Endothelial cell (in vitro differentiated cells): ENCODE data around the gene ELF5. TPM values are rescaled to one million over a fixed set of nuclear protein-coding genes. Genes with fewer than 3 reads are reported as not detected.

Source experiments
- DNase-seq: peaks from one replicate; pipeline ENCODE4 v3.0.0; 2021; ENCODE audit warnings: low spot score
- H3K27ac Mint-ChIP-seq: one replicate; pipeline ENCODE4 v1.8.0; 2021; ENCODE audit warnings: mixed read lengths, inconsistent platforms; ENCODE audit not compliant: unreplicated experiment
- H3K27me3 Mint-ChIP-seq: one replicate; pipeline ENCODE4 v1.8.0; 2021; ENCODE audit warnings: mild to moderate bottlenecking, moderate library complexity, mixed read lengths, inconsistent platforms; ENCODE audit not compliant: unreplicated experiment
- H3K36me3 Mint-ChIP-seq: one replicate; pipeline ENCODE4 v1.8.0; 2021; ENCODE audit warnings: mild to moderate bottlenecking, low read depth, mixed read lengths, inconsistent platforms; ENCODE audit not compliant: unreplicated experiment
- H3K4me1 Mint-ChIP-seq: one replicate; pipeline ENCODE4 v1.8.0; 2021; ENCODE audit warnings: mild to moderate bottlenecking, mixed read lengths, inconsistent platforms; ENCODE audit not compliant: unreplicated experiment
- H3K4me3 Mint-ChIP-seq: one replicate; pipeline ENCODE4 v1.8.0; 2021; ENCODE audit warnings: mild to moderate bottlenecking, mixed read lengths, inconsistent platforms; ENCODE audit not compliant: unreplicated experiment
- H3K9me3 Mint-ChIP-seq: one replicate; pipeline ENCODE4 v1.8.0; 2021; ENCODE audit warnings: mixed read lengths, inconsistent platforms; ENCODE audit not compliant: unreplicated experiment
- CTCF ChIP-seq: fragments of 200-600 bp; sonication (generic); IDR thresholded peaks from one replicate; pipeline ENCODE4 v1.5.0; 2021; ENCODE audit warnings: antibody characterized with exemption; ENCODE audit not compliant: unreplicated experiment
- total RNA-seq: library from RNA; stranded (reverse); fragmentation: NEBNext Ultra II Directional; extraction: Animal tissue kit (Norgen Biotek cat#: 25700); gene quantifications from one replicate; pipeline ENCODE4 v1.2.1, GENCODE V29; 2021; ENCODE audit not compliant: unreplicated experiment

ELF5 gene
- total RNA-seq, 1 donor from 2014 or later: not detected

- no peak overlapping the region for H3K4me3 Mint-ChIP-seq
- peaks cover 4% of the 10 kb centered on the region for H3K27me3 Mint-ChIP-seq
- no peaks in the 10 kb centered on the region for H3K9me3 Mint-ChIP-seq
- TF ChIP-seq CTCF: no peak
- H3K27ac Mint-ChIP-seq: no peak overlapping the region
- no peaks in the 10 kb centered on the region for H3K4me1 Mint-ChIP-seq
- H3K36me3 Mint-ChIP-seq: no peaks in the 10 kb centered on the region
- no peak for DNase-seq
These were observed 18.3 kb downstream of the ELF5 start for GRCh38 chr11:34495239-34495723.

- no peaks in the 10 kb centered on the region for H3K36me3 Mint-ChIP-seq
- TF ChIP-seq CTCF: no peak
- H3K9me3 Mint-ChIP-seq: no peaks in the 10 kb centered on the region
- H3K4me1 Mint-ChIP-seq: no peaks in the 10 kb centered on the region
- H3K27me3 Mint-ChIP-seq: peaks cover 4% of the 10 kb centered on the region
- H3K27ac Mint-ChIP-seq: no peak overlapping the region
- no peak overlapping the region for H3K4me3 Mint-ChIP-seq
- no peak for DNase-seq
These were observed 19.5 kb downstream of the ELF5 start for GRCh38 chr11:34493926-34494595.

GRCh38 chr11:34493468-34493867 lies 20.1 kb downstream of the ELF5 start:
- no peaks in the 10 kb centered on the region for H3K9me3 Mint-ChIP-seq
- TF ChIP-seq CTCF: no peak
- H3K36me3 Mint-ChIP-seq: no peaks in the 10 kb centered on the region
- DNase-seq: no peak
- H3K4me3 Mint-ChIP-seq: no peak overlapping the region
- peaks cover 4% of the 10 kb centered on the region for H3K27me3 Mint-ChIP-seq
- H3K27ac Mint-ChIP-seq: no peak overlapping the region
- H3K4me1 Mint-ChIP-seq: no peaks in the 10 kb centered on the region

- H3K4me1 Mint-ChIP-seq: no peaks in the 10 kb centered on the region
- peak; percentile 80 for TF ChIP-seq CTCF
- DNase-seq: peak; percentile 63
- H3K27me3 Mint-ChIP-seq: peaks cover 4% of the 10 kb centered on the region
- no peaks in the 10 kb centered on the region for H3K36me3 Mint-ChIP-seq
- H3K27ac Mint-ChIP-seq: no peak overlapping the region
- H3K9me3 Mint-ChIP-seq: no peaks in the 10 kb centered on the region
- no peak overlapping the region for H3K4me3 Mint-ChIP-seq
These were observed 20.7 kb downstream of the ELF5 start for GRCh38 chr11:34492806-34493414.

GRCh38 chr11:34490304-34490703 lies 23.3 kb downstream of the ELF5 start:
- H3K36me3 Mint-ChIP-seq: no peaks in the 10 kb centered on the region
- no peak for DNase-seq
- H3K4me3 Mint-ChIP-seq: no peak overlapping the region
- H3K27ac Mint-ChIP-seq: no peak overlapping the region
- no peaks in the 10 kb centered on the region for H3K9me3 Mint-ChIP-seq
- no peak for TF ChIP-seq CTCF
- no peaks in the 10 kb centered on the region for H3K4me1 Mint-ChIP-seq
- H3K27me3 Mint-ChIP-seq: no peaks in the 10 kb centered on the region
